Measurements from ENCODE around the gene ADAMTSL3. TPM values are rescaled to one million over a fixed set of nuclear protein-coding genes. Genes with fewer than 3 reads are reported as not detected.

The ADAMTSL3 gene
- total RNA-seq, 4 donors from 2014 or later: 16.6 to 30.0 (median 21.8) TPM

DNA sequence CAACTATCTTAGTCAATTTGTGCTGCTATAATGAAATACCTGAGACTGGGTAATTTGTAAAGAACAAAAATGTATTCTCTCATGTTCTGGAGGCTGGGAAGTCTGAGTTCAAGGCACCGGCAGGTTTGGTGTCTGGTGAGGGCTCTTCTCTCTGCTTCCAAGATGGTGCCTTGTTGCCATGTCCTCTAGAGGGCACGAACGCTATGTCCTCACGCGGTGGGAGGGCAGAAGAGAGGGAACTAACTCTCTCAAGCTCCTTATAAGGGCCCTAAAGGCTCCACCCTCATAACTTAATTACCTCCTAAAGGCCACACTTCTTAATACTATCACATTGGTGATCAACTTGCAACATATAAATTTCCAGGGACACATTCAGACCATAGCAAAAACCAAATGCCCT is 108.4 kb downstream of the ADAMTSL3 start:
- no peak for DNase-seq (ENCODE audit: extremely low spot score)
- TF ChIP-seq POLR2A (IDR thresholded peaks at IDR 0.05; ENCODE audit: low read depth) (no peak), EP300 (IDR thresholded peaks at IDR 0.05) (no peak), POLR2AphosphoS5 (IDR thresholded peaks at IDR 0.05) (no peak)
- TF ChIP-seq, protein P1, sequence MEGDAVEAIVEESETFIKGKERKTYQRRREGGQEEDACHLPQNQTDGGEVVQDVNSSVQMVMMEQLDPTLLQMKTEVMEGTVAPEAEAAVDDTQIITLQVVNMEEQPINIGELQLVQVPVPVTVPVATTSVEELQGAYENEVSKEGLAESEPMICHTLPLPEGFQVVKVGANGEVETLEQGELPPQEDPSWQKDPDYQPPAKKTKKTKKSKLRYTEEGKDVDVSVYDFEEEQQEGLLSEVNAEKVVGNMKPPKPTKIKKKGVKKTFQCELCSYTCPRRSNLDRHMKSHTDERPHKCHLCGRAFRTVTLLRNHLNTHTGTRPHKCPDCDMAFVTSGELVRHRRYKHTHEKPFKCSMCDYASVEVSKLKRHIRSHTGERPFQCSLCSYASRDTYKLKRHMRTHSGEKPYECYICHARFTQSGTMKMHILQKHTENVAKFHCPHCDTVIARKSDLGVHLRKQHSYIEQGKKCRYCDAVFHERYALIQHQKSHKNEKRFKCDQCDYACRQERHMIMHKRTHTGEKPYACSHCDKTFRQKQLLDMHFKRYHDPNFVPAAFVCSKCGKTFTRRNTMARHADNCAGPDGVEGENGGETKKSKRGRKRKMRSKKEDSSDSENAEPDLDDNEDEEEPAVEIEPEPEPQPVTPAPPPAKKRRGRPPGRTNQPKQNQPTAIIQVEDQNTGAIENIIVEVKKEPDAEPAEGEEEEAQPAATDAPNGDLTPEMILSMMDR (IDR thresholded peaks at IDR 0.05): no peak
- Histone ChIP-seq H3K27ac (replicated peaks in 1 of 4) (no peak overlapping the region), H3K4me3 (no peak overlapping the region), H3K36me3 (peaks cover 0 to 1% (median 0%) of the 10 kb centered on the region in 4 donors), H3K9me3 (no peaks in the 10 kb centered on the region), H3K4me1 (peaks cover 9 to 27% (median 14%) of the 10 kb centered on the region in 4 donors), H3K27me3 (no peaks in the 10 kb centered on the region)
- intact Hi-C loops (cut with DNase I): no loop called here
- 93% methylated on average over 5 of the region's 5 CpGs for WGBS

GRCh38 chr15:83764201-83764838 is 110.4 kb downstream of the ADAMTSL3 start:
- Histone ChIP-seq H3K36me3 (no peaks in the 10 kb centered on the region), H3K4me3 (no peak overlapping the region), H3K9me3 (no peaks in the 10 kb centered on the region), H3K4me1 (peaks cover 13 to 34% (median 15%) of the 10 kb centered on the region in 4 donors), H3K27ac (replicated peaks in 1 of 4) (peak overlapping the region in 1 of 4 donors; percentile 26), H3K27me3 (no peaks in the 10 kb centered on the region)
- intact Hi-C loops (cut with DNase I): no loop called here
- 70% methylated on average over 5 of the region's 8 CpGs for WGBS
- TF ChIP-seq, protein P1 (IDR thresholded peaks at IDR 0.05): no peak
- TF ChIP-seq POLR2A (IDR thresholded peaks at IDR 0.05; ENCODE audit: low read depth) (no peak), EP300 (IDR thresholded peaks at IDR 0.05) (no peak), POLR2AphosphoS5 (IDR thresholded peaks at IDR 0.05) (no peak)
- no peak for DNase-seq (ENCODE audit: extremely low spot score)

DNA sequence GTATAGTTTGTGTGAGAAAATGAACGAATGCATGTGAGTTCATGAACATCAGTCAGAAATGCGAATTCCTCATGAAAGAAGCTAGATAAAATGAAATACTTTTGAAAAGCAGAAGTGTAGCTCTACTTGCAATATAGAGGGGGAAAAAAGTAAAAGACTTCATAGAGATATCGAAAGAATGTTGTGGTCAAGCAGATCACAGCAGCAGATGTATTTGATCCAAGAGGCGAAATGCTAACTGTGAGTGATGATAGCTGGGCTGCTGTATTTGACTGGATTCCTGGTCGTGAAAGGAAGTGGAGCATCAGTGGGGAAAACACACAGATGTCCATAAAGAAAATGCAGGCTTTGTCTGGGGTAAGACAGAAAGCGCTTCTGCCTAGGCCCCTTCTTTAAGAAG is 112.4 kb downstream of the ADAMTSL3 start:
- DNase-seq (ENCODE audit: extremely low spot score): no peak
- H3K27ac ChIP-seq (replicated peaks in 1 of 4): no peak overlapping the region
- TF ChIP-seq EP300 (IDR thresholded peaks at IDR 0.05) (no peak), POLR2A (IDR thresholded peaks at IDR 0.05; ENCODE audit: low read depth) (no peak), POLR2AphosphoS5 (IDR thresholded peaks at IDR 0.05) (no peak)
- TF ChIP-seq, protein P1 (IDR thresholded peaks at IDR 0.05): no peak
- peaks cover 16 to 43% (median 21%) of the 10 kb centered on the region in 4 donors for H3K4me1 ChIP-seq
- H3K9me3 ChIP-seq: no peaks in the 10 kb centered on the region
- no peaks in the 10 kb centered on the region for H3K27me3 ChIP-seq
- H3K36me3 ChIP-seq: no peaks in the 10 kb centered on the region
- WGBS: 71% methylated on average over 6 of the region's 6 CpGs
- intact Hi-C loops (cut with DNase I): no loop called here
- H3K4me3 ChIP-seq: no peak overlapping the region

DNA sequence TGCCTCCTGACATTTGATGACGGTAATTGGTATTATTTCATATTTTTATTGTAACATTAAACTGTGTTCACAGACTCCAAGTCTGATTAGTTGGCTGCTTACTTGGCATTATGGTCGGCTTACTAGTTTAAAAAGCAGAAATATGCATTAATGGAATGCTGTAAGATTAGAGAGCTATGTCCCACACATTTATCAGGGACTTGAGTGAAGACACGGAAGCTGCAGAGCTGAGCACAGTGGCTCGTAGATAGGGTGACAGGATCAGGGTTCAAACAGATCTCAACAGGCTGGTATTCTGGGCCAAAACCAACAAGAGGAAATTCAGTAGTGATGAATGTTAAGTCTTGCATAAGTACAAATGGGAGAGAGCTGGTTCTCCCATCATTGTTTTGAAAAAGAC is 113.8 kb downstream of the ADAMTSL3 start:
- 81% methylated on average over 4 of the region's 4 CpGs for WGBS
- intact Hi-C loops (cut with DNase I): no loop called here
- Histone ChIP-seq H3K4me1 (peaks cover 16 to 43% (median 21%) of the 10 kb centered on the region in 4 donors), H3K36me3 (no peaks in the 10 kb centered on the region), H3K27me3 (no peaks in the 10 kb centered on the region), H3K4me3 (no peak overlapping the region), H3K27ac (replicated peaks in 1 of 4) (no peak overlapping the region), H3K9me3 (no peaks in the 10 kb centered on the region)
- TF ChIP-seq EP300 (IDR thresholded peaks at IDR 0.05) (no peak), POLR2A (IDR thresholded peaks at IDR 0.05; ENCODE audit: low read depth) (no peak), POLR2AphosphoS5 (IDR thresholded peaks at IDR 0.05) (no peak)
- TF ChIP-seq, protein P1 (IDR thresholded peaks at IDR 0.05): no peak
- DNase-seq (ENCODE audit: extremely low spot score): no peak

Data from esophagus muscularis mucosa (tissue), 4 donors.